HG03103 (cell line): ENCODE data around the gene CFAP410.
"Not testable (repeated sequence)": the region's sequence is repeated elsewhere in the genome, so short reads cannot be mapped to it uniquely, and the experiment has no call there.

ENCODE experiments used
- ATAC-seq: cut with Tn5 transposase; IDR thresholded peaks from one replicate; pipeline ENCODE4 v1.9.1; 2021; ENCODE audit warnings: low read depth; ENCODE audit not compliant: unreplicated experiment

Gene CFAP410

DNA sequence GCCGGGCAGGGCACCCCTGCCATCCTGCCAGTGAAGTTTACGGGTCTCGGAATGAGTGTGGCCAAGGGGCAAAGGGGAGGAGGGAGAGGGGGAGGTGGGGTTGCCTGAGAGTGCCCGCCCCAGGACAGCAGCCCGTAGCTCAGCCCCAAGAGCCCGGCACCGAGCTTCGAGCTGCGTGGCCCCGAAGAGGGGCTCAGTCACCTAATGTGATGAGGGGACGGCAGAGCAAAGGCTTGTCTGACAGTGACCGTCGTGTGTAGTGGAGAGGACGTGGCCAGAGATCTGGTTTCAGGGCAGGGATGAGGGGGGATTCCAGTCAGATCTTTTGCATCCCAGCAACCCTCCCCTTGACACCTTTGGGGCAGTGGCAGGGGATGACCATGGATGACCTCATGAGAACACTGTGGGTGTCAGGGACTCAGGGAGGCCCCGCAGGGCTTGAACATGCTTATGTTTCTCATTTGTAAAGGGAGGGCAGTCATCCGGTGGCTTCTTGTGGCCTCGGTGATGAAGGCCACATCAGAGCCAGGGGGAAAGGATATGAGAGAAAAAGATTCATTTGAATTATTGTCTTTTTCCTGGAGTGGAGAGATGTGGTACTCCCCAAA is 13.2 kb upstream of the CFAP410 start:
- ATAC-seq, result no peak

DNA sequence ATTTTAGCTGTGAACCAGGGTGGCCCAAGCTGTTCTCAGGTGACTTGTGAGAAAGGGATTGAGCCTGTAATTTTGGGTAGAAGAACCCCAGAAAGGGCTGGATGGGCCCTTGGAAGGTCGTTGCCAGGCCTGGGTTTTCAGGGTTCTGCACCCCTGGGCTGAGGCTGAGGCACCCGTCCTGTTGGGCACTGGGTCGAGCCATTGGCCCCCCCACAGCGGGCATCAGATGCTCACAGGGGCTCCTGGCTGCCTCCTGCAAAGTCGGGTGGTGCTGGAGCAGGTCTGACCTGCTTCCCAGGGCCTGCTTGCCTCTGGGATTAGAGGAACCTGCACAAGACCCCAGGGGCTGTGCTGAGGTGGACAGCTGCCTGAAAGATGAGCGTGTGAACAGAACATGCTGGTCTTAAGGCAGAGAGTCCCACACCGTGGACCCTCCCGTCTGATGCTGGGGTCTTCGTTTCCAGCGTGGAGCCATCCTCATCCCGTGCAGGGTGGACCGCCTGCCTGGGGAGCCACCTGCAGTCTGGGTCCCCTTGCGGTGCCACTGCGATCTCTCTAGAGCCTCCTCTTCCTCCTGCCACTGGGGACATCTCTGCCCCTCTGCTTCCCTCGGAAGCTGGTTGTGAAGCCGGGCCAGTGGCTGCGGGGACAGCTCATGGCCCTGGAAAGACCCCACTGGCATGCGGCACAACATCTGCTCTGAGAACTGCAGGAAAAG is 12.5 kb upstream of the CFAP410 start:
- no peak for ATAC-seq

DNA sequence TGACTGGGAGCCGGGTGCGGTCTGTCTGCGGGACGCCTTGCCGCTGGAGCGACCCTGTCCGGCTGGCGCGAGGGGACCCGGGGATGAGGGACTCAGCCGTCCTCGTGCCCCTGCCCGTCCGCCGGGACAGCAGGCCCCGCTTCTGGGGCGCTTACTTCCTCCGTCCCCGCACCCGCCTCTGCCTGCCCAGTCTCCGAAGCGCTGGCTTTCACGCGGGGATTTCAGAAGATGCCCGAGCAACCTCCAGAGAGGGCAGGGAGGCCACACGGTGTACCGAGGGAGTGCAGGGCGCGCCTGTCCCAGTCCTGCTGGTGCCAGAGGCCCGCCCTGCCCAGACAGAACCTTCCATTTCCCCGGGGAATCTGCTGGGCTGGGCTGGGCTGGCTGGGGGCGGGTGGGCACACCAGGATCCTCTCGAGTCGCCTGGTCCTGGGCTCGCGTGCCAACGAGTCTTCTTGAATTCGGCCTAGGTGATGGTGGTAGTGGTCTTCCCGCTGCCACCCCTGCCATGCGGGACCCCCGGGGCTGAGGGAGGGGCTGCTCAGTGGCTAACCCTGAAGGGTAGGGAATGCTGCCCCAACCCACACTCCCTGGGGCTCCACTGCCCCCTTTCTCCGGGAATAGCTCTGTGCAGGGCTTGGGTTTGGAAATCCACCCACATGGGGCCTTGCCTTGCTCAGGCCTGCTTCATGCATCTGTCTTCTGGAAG is 11.7 kb upstream of the CFAP410 start:
- ATAC-seq, result no peak

DNA sequence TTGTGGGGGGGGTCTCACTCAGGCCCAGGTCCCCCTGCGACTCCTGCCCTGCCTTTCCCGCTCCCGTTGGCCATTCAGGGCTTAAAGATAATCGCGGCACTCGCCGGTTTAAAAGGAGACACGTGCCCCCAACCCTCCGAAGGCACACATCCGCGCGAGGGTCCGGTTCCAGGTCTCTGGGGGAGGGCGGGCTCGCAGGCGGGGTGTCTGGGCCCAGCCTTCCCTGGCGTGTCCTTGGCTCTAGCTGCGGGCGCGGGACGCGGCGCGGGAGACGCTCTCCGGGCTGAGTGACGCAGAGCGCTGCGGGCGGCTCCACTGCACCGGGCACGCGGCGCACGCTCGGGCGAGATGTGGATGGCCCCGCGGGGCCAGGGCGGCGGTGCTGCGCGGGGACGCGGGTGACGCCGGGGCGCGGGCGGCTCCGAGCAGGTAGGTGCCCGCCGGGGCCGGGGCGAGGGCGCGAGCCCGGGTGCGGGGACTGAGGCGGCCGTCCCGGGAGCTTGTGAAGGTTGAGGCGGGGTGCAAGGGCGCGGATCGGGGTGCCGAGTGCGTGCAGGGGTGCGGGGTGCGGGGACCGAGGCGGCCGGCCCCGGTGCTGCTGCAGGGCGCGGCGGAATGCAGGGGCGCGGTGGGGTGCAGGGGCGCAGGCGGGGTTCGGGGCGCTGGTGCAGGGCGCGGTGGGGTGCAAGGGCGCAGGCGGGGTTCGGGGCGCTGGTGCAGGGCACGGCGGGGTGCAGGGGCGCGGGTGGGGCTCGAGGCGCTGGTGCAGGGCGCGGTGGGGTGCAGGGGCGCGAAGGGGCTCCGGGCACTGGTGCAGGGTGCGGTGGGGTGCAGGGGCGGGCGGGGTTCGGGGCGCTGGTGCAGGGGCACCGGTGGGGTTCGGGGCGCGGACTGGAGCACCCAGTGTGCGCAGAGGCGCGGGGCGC is 10.9 kb upstream of the CFAP410 start:
- ATAC-seq, result no peak

DNA sequence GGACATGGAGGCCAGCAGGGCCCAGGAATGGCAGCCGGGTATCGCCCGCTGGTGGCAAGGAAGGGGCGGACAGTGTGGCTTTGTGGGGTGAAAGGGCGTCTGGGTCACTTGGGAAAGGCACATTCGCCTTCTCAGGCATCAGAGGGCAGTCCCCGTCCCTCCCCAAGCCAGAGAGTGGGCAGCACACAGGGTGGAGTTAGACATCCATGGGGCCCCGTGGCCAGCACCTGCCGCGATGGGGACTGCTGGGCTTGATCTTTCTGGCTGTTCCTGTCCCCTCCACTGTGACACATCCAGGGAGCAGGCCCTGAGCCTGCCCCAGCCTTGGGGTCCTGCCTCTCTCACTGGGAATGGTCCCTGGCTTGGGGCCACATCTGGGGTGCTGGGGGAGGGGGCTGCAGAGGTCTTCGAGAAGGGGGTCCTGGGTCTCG is 10.2 kb upstream of the CFAP410 start:
- ATAC-seq, result no peak

DNA sequence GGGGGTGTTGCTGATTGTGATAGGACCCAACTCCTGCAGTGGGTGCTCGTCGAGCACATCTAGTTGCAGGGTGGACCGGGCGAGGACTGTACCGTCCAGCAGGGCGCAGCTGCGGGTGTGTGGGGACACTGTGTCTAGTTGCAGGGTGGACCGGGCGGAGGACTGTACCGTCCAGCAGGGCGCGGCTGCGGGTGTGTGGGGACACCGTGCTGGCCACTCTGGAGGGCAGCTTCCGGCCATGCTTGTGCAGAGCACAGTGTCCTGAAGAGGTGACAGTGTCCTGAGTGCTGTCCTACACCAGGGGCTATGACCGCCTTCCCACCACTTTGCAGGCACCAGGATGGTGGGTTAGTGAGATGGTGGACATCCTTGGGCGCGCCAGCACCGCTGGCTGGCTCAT is 9.7 kb upstream of the CFAP410 start:
- ATAC-seq, result no peak

DNA sequence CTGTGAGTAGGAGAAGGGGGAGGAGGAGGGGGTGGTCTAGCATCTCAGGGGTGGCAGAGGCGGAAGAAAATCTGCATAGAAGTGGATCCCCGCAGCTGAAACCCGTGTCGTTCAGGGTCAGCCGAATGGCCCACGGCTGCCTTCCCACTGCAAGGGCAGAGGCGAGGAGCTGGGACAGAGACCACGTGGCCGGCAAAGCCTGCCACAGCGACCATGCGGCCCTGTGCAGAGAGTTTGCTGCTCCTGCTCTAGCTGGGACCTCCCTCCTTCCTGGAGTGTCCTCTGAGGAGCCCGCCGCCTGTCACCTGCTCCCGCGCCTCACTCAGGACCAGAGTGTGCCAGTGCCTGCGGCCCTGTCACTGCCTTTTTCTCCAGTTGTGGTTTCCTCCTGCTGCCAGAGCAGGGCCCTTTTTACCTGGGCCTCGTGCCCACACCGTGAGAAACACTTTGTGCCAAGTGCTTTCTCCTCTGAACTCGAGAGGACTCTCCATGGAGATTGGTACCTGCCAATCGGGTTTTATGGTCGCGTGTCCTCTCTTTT is 8.8 kb upstream of the CFAP410 start:
- no peak for ATAC-seq

DNA sequence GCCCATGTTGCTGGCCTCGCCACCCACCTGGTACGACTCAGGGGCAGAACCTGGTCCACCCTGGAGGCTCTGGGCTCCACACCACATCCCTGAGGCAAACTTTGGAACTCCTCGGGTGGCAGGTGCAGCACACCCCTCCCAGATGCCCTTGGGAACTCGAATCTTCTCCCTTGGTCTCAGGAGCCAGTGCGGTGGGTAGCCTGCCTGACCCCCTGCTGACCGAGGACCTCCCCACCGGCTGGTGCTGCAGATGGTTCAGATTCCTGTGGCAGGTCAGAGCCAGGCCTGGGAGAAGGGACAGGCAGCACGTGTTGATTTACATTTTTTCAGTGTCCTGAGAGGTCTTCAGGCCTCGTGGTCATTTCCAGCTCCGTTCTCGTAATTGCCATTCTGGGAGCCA is 6.3 kb upstream of the CFAP410 start:
- no peak for ATAC-seq

DNA sequence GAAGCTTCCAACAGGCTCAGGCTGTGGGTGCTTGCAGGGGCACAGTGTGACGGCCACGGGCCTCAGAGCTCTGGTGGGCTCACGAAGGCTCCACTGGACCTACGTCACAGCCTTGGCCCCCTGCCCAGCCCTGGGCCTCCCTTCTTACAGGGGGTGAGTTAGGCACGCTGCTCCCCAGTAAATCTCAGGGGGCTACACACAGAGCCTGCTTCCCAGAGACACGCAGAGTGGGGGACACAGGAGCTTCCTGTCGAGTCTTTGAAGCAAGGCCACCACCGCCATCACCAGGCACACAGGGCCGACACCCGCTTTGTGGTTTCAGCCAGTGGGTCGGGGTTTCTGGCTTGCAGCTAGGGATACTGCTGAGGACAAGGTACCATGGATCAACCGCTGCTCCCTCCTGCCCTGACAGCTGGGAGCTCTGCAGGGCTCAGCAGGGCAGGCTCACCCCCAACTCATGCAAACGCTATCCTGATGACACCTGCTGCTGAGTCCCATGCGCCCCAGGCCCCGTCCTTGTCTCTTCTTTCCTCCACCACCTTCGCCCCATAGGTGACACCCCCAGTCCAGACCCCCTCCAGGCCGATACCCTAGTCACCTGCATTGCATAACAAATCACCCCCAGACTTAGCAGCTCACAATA is 5.5 kb upstream of the CFAP410 start:
- ATAC-seq, result no peak

DNA sequence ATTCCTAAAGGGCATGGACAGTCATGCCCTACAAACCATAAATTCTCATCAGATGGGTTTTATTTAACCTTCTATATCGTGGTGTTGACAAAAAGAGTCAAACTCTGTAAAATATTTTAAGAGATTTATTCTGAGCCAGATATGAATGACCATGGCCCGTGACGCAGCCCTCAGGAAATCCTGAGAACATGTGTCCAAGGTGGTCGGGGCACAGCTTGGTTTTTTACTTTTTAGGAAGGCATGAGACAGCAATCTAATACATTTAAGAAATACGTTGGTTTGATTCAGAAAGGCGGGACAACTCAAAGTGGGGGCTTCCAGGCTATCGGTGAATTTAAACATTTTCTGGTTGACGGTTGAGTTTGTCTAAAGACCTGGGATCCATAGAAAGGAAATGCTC is 3.8 kb upstream of the CFAP410 start:
- ATAC-seq, result not testable (repeated sequence)

DNA sequence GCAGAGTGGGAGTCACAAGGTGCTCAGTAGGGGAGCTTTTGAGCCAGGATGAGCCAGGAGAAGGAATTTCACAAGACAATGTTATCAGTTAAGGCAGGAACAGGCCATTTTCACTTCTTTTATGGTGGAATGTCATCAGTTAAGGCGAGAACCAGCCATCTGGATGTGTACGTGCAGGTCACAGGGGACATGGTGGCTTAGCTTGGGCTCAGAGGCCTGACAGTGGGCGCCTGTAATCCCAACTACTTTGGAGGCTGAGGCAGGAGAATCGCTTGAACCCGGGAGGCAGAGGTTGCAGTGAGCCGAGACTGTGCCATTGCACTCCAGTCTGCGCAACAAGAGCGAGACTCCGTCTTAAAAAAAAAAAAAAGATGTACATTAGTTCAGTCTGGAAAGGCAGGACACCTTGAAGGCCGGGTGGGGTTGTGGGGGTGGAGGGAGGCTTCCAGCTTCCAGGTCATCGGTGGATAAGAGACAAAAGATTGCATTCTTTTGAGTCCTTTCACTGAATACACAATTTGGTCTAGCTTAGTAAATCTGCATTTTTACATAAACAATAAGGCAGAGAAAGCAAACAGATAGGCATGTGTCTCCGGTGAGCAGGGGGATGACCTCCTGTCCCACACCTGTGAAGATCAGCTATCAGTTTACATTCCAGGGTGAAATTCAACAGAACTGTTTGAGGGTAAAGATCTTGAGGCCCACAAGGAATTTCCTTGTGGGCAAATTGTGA is 2.7 kb upstream of the CFAP410 start:
- ATAC-seq, result not testable (repeated sequence)

DNA sequence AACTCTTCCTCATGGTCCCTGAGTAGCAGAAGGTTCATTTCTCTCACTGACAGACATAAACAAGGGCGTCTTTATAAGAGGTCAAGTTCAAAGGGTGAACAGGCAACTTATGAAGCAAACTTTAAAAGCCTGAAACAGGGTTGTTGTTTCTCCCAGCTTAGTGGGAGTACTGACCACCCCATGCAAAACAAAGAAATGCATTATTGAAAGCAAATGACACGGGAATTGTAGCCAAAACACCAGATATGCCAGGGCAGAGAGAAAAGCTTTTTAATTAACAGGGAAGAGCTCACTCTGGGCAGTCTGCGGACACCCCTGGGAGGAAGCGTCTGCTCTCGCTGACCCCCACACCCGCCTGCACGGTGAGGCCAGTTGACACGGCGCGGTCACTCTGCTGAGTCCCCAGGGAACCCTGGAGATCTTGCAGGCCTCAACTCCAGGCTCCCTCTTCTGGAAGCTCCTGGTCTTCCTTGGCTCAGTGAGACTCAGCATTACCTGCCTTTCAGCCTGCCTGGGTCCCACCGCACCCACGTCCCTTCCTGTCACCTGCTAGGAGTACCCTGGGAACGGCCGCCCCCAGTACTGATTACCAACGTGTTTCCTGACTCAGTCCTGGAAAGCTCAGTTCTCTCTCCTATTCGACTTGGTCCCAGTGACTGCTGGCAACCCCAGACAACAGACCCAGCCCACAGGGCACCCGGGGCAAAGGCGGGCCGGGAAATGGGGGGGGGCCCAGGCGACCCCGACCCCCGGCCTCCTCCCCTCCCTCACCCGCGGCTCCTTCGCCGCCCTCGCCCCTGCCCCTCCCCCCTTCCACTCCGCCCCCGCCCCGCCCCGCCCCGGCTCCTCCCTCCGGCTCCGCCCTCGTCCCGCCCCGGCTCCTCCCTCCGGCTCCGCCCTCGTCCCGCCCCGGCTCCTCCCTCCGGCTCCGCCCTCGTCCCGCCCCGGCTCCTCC is 972 bp downstream of the CFAP410 start:
- no peak for ATAC-seq

DNA sequence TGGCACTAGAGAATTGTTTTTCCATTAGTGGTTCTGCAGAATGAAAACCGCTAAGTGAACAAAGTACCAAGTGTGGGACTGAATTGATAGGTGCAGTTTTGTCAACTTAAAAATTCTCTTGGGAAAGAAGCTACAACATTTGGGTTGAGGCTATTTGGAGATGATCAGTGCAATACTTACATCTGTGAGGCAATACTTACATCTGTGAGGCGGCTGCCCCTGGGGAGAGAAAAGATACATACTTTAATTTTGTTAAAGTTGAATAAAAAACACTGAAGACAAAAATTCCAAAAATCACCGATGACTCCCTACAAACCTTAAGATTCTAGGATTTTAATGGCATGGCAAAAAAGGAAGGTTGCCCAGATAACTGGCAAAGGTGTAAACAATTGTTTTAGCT is 1.7 kb downstream of the CFAP410 start:
- ATAC-seq, result no peak

DNA sequence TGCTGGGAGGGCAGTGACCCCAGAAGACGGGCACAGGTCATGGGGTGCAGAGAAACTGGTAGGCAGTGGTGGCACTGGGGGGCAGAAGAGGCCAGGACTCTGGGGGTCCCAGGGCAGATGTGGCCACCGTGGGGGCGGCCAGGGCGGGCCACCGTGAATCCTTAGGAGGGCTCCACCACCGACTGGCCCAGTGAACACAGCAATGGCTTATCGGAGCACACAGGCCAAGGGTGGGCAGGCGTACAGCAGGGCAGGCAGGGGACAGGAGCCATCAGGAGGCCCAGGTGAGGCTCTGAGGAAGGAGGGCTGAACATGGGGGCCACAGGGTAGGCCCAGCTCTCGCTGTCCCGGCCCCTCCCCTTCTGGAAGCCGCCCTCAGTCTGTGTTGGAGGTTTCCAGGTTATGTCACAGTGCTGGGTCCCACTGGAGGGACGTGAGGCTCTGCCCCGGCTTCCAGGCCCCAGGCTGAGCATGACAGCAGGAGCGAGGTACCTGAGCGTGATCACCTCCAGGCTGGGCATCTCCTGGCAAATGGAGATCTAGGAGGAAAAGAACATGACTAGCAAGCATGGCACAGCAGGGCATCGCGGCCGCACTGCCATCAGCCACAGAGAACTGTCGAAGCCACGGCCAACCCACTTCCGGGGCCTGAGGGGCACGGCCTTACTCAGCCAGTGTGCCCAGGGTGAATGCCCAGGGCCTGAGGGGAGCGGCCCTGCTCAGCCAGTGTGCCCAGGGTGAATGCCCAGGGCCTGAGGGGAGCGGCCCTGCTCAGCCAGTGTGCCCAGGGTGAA is 3.7 kb downstream of the CFAP410 start:
- ATAC-seq, result no peak

DNA sequence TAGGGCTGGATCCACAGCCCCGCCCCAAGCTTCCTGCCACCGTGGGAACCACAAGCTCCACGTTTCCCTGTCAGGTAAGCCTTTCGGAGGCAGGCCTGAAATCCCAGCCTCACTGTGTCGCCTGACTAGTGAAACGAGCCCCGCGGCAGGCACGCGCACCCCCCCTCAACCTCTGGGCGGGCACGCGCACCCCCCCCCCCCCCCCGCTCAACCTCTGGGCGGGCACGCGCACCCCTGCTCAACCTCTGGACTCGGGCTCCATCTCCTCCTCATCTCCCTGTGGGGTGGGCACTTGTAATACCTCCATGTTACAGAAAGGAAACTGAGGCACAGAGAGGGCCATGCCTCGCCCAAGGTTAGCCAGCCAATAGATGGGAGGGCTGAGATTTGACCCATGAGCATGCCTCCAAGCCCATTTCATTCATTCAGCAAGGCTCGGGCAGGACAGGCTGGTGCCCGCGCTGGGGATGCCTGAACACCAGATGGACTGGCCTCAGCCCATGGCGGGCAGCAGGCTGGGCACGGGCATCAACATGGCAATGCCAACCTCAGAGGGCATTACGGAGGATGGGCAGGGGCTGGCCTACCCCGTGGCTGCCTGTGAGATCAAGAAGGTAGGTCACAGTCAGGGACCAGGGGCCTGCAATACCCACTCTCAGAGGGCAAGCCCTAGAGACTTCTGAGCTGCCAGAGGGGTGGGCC is 4.7 kb downstream of the CFAP410 start:
- no peak for ATAC-seq

DNA sequence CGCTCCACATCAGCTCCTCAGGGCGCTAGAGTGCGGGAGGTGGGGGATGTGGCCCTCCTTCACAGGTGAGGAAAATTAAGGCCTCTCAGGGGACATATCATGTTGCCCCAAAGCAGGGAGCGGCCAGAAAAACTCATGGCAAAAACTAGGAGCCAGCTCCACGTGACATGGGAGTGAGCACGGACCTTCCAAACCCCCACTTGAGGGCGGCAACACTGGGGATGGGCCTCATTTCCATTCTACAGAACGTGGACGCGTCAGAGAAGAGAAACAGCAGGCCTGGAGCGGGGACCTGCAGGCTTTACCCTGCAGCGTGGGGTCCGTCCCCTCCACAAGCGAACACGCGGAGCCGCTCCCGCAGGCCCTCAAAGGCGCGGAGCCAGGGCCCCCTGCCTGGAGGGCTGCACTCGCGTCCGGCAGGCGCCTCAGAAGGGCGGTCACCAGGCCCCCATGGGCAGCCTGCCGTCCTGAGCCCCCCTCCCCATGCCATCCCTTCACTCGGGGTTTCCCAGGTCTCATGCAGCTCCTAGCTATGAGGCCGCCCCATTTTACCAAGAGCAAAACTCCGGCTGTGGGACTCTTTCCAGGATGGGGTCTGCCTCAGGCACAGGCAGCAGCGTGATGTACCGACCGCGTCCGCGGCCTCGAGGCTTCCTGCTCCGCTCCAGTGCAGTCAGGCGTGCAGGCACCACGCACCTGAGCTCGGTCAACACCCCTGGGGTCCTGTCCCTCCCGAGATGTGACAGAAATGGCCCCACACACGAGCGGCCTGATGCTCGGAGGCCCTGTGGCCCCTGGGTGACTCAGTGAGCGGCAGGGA is 5.5 kb downstream of the CFAP410 start:
- ATAC-seq, result no peak
